ENCODE measurements around the gene MYRIP.

DNA sequence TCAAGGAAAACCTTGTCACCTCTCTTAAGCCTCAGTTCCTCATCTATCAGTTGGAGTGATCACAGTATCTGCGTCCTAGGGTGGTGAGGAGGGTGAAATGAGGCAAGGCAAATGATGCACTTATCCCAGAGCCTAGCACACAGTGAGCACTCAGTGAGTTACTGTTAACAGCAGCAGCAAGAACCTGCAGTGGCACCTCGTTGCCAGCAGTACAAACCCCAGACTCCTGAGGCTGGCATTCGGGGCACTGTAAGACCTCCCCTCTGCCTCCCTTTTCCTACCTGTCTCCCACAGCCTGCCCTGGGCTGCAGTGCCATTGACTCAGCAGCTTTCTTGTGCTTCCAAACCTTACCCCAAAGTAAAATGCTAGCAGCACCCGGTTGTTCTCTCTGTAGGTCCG is 417.2 kb downstream of the MYRIP start:
- TF ChIP-seq CTCF (IDR thresholded peaks at IDR 0.05) = no peak
- TF ChIP-seq POLR2A (IDR thresholded peaks at IDR 0.05) = no peak

All from adrenal gland (tissue), 5 donors.